Transverse colon (tissue), 4 donors: ENCODE data around the gene TMTC2. TPM values are rescaled to one million over a fixed set of nuclear protein-coding genes. Genes with fewer than 3 reads are reported as not detected.

Experiments used
- DNase-seq: peaks from one replicate; pipeline ENCODE4 v3.0.0-alpha.2; 2019
- H3K27ac ChIP-seq, 4 donors: fragments of 200-600 bp; sonication (generic); 2 replicates each; pipeline ENCODE4 v1.5.1; 2016 to 2018; ENCODE audit warnings: inconsistent platforms in 4 of 4
- H3K27me3 ChIP-seq: fragments of 200-600 bp; sonication (generic); 2 replicates; pipeline ENCODE4 v1.5.1; 2017; ENCODE audit warnings: inconsistent platforms
- H3K36me3 ChIP-seq, 4 donors: fragments of 200-600 bp; sonication (generic); 2 replicates each; pipeline ENCODE4 v1.5.1; 2017 to 2019; ENCODE audit warnings: inconsistent platforms in 4 of 4
- H3K4me1 ChIP-seq, 4 donors: fragments of 200-600 bp; sonication (generic); 2 replicates each; pipeline ENCODE4 v1.5.1; 2017 to 2020; ENCODE audit warnings: inconsistent platforms in 4 of 4
- H3K4me3 ChIP-seq, 4 donors: fragments of 200-600 bp; sonication (generic); 1 replicate in 1 of 4; 2 replicates in 3 of 4; pipeline versions ENCODE4 v1.5.1 to v1.6.1; 2017 to 2019; ENCODE audit warnings: inconsistent platforms in 4 of 4
- H3K9me3 ChIP-seq, 2 donors: fragments of 200-600 bp; sonication (generic); 2 replicates each; pipeline ENCODE4 v1.5.1; 2017 to 2019; ENCODE audit warnings: inconsistent platforms in 2 of 2
- EP300 ChIP-seq: sonication (generic); formaldehyde crosslinking; IDR thresholded peaks from one replicate; pipeline ENCODE4 v1.6.1; 2017; ENCODE audit warnings: antibody characterized with exemption, low read depth
- POLR2A ChIP-seq: fragments of 450-650 bp; IDR thresholded peaks from one replicate; pipeline ENCODE4 v1.6.1; 2016; ENCODE audit warnings: antibody characterized with exemption, mild to moderate bottlenecking, moderate library complexity
- POLR2AphosphoS5 ChIP-seq, 3 donors: sonication (generic); formaldehyde crosslinking; IDR thresholded peaks; one replicate each; pipeline ENCODE4 v1.6.1; 2016; ENCODE audit warnings: antibody characterized with exemption in 3 of 3
- WGBS, 2 donors: methylation state at CpG; one replicate each; pipeline ENCODE4 v1.1.5; 2018; ENCODE audit warnings: low coverage in 1 of 2; 5-methylcytosine and 5-hydroxymethylcytosine counted together
- in situ Hi-C, 4 donors: fragments of 200-750 bp; cut with MboI; loops; one replicate each; pipeline versions ENCODE4 v1.15.0 to v1.15.1; 2017; ENCODE audit warnings: low sequenced_read_pairs in 3 of 4, low pct_ligation_motif_present in 1 of 4, low pct_unique_long_range_greater_than_20kb in 1 of 4
- intact Hi-C: fragments of 100-400 bp; cut with DNase I; formaldehyde crosslinking; loops from one replicate; pipeline ENCODE4 v1.15.1; 2023; ENCODE audit warnings: low total_unique reads
- total RNA-seq, 4 donors: library from RNA; depleted of rRNA; stranded (reverse); fragments of >200 nt; gene quantifications; one replicate each; pipeline ENCODE4 v1.1.0, GENCODE V29; 2016
- TF ChIP-seq, protein P1 (sequence below), 5 experiments: fragments of 200-600 bp in 3 of 5; fragments of 450-650 bp in 2 of 5; sonication (generic) in 3 of 5; IDR thresholded peaks; 1 replicate in 2 of 5; 2 replicates in 3 of 5; pipeline ENCODE4 v1.5.1; 2016 to 2017; ENCODE audit warnings: antibody characterized with exemption in 5 of 5, inconsistent platforms in 3 of 5, mild to moderate bottlenecking in 2 of 5, moderate library complexity in 1 of 5

The TMTC2 gene
- total RNA-seq, 4 donors from 2014 or later: 11.3 to 19.8 (median 17.1) TPM

- Histone ChIP-seq H3K4me1 (peaks cover 0 to 30% (median 6%) of the 10 kb centered on the region in 4 donors), H3K36me3 (peaks cover 0 to 3% (median 0%) of the 10 kb centered on the region in 4 donors), H3K27ac (peak overlapping the region; percentile 54 to 82 (median 66)), H3K27me3 (no peaks in the 10 kb centered on the region), H3K4me3 (no peak overlapping the region), H3K9me3 (no peaks in the 10 kb centered on the region)
- WGBS, 2 donors: 49 to 63% methylated on average over 6 to 10 of the region's 10 CpGs
- intact Hi-C loops (no loop called here), in situ Hi-C loops (no loop called here)
- peak; percentile 12 to 75 (median 71) for TF ChIP-seq POLR2AphosphoS5 (IDR thresholded peaks at IDR 0.05)
- TF ChIP-seq, protein P1, sequence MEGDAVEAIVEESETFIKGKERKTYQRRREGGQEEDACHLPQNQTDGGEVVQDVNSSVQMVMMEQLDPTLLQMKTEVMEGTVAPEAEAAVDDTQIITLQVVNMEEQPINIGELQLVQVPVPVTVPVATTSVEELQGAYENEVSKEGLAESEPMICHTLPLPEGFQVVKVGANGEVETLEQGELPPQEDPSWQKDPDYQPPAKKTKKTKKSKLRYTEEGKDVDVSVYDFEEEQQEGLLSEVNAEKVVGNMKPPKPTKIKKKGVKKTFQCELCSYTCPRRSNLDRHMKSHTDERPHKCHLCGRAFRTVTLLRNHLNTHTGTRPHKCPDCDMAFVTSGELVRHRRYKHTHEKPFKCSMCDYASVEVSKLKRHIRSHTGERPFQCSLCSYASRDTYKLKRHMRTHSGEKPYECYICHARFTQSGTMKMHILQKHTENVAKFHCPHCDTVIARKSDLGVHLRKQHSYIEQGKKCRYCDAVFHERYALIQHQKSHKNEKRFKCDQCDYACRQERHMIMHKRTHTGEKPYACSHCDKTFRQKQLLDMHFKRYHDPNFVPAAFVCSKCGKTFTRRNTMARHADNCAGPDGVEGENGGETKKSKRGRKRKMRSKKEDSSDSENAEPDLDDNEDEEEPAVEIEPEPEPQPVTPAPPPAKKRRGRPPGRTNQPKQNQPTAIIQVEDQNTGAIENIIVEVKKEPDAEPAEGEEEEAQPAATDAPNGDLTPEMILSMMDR (IDR thresholded peaks at IDR 0.05): no peak
- DNase-seq: peak; percentile 31
Observed at GRCh38 chr12:82708061-82708879, 21.6 kb downstream of the TMTC2 start.

DNA sequence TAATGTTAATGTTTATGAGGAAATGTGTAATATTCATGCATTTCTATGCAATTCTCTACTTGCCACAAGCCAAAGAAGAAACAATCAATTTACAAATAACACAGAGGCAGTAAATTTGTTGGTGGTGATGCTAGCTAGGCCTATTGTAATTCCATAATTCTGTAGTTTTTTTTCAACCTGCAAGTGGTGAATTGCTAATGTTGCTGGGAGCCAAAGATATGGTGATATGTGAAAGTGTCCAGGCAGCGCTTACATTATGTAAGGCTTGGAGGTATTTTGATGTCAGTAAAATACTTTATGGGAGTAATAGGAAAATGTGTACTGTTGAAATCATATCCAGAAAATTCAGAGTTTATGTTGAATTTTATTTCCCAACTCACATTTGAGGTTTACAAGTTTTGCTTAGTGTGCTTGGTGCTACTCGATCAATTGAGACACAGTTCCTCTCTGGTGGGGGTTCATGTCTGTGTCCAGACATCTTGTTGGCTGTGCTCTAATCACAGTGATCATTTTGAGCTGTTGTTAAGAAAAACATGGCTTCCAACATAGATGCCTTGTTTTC, 23.2 kb downstream of the TMTC2 start:
- H3K4me1 ChIP-seq: peaks cover 0 to 30% (median 6%) of the 10 kb centered on the region in 4 donors
- no peaks in the 10 kb centered on the region for H3K27me3 ChIP-seq
- intact Hi-C loops: no loop called here
- H3K9me3 ChIP-seq: no peaks in the 10 kb centered on the region
- peaks cover 0 to 3% (median 0%) of the 10 kb centered on the region in 4 donors for H3K36me3 ChIP-seq
- H3K4me3 ChIP-seq: no peak overlapping the region
- H3K27ac ChIP-seq: peak overlapping the region in 3 of 4 donors; percentile 58 to 82 (median 75)
- 80 to 82% methylated on average over 2 of the region's 2 CpGs for WGBS, 2 donors
- DNase-seq: no peak
- no peak for TF ChIP-seq POLR2A
- TF ChIP-seq, protein P1 (IDR thresholded peaks at IDR 0.05): no peak
- TF ChIP-seq POLR2AphosphoS5 (IDR thresholded peaks at IDR 0.05): no peak
- TF ChIP-seq EP300: no peak
- in situ Hi-C loops: no loop called here

DNA sequence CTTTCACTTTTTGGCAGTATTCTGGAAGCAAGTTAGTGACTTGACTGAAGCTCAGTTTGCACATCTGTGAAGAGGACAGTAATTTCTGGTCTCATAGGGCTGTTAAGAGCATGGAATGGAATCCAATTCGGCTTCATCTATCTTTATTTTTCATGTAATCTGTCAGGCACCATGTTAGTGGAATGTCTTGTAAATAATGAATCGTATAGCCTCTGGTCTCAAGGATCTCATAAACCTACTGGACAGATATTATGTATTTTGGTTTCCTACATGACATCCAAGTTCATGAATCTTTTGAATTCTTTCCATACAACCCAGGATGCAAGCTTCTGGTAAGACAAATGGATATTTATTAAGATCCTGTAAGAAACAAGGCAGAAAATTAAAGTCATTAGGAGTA, 24.0 kb downstream of the TMTC2 start:
- peaks cover 0 to 3% (median 0%) of the 10 kb centered on the region in 4 donors for H3K36me3 ChIP-seq
- peak overlapping the region in 2 of 4 donors; percentile 75 to 82 for H3K27ac ChIP-seq
- intact Hi-C loops (no loop called here), in situ Hi-C loops (no loop called here)
- TF ChIP-seq POLR2AphosphoS5 (IDR thresholded peaks at IDR 0.05) (no peak), EP300 (no peak), POLR2A (no peak)
- TF ChIP-seq, protein P1 (IDR thresholded peaks at IDR 0.05): no peak
- WGBS, 2 donors: 76 to 77% methylated on average over 2 of the region's 2 CpGs
- no peak for DNase-seq
- peaks cover 0 to 30% (median 6%) of the 10 kb centered on the region in 4 donors for H3K4me1 ChIP-seq
- no peaks in the 10 kb centered on the region for H3K9me3 ChIP-seq
- H3K4me3 ChIP-seq: no peak overlapping the region
- H3K27me3 ChIP-seq: no peaks in the 10 kb centered on the region

DNA sequence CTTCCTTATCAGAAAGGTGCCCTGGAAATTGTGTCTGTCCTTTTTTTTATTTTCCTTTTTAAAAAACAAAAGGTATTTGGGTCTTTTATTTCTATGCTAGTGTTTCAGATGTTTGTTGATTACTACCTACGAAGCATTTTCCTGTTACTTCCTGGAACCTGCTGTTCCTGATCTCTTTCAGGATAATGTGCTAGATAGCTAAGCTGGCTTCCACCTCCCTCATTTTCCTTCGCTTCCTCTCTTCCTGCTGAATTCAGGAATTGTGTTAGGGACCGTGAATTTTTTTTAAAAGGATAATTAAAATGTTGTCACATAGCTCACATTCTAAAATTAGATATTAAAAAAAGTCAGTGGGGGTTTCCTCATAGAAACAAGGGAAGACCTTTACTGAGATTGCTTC, 27.7 kb downstream of the TMTC2 start:
- in situ Hi-C loops (no loop called here), intact Hi-C loops (no loop called here)
- TF ChIP-seq, protein P1 (IDR thresholded peaks at IDR 0.05): no peak
- no peak for TF ChIP-seq POLR2AphosphoS5 (IDR thresholded peaks at IDR 0.05)
- TF ChIP-seq EP300: no peak
- TF ChIP-seq POLR2A: no peak
- WGBS, 2 donors: 65 to 92% methylated on average over 3 of the region's 3 CpGs
- H3K9me3 ChIP-seq: no peaks in the 10 kb centered on the region
- H3K4me1 ChIP-seq: peaks cover 0 to 11% (median 0%) of the 10 kb centered on the region in 4 donors
- peaks cover 0 to 3% (median 0%) of the 10 kb centered on the region in 4 donors for H3K36me3 ChIP-seq
- H3K27me3 ChIP-seq: no peaks in the 10 kb centered on the region
- no peak overlapping the region for H3K27ac ChIP-seq
- no peak overlapping the region for H3K4me3 ChIP-seq
- DNase-seq: no peak
